OCI-LY1 (cell line): ENCODE measurements around the gene MYCL.
"Not testable (repeated sequence)": the region's sequence is repeated elsewhere in the genome, so short reads cannot be mapped to it uniquely, and the experiment has no call there.

ENCODE experiments used
- H2AFZ ChIP-seq: fragments of 200-600 bp; sonication (generic), shearing (Covaris generic); 2 replicates; pipeline ENCODE4 v1.6.0; 2014; ENCODE audit warnings: antibody characterized with exemption, mild to moderate bottlenecking, low read length
- H3F3A ChIP-seq: fragments of 200-600 bp; sonication (generic), shearing (Covaris generic); 2 replicates; pipeline ENCODE4 v1.6.0; 2014; ENCODE audit warnings: mild to moderate bottlenecking, antibody characterized with exemption, low read length, moderate library complexity; ENCODE audit not compliant: insufficient read depth
- H3K27ac ChIP-seq: fragments of 200-600 bp; sonication (generic); 2 replicates; pipeline ENCODE4 v1.5.1; 2014; ENCODE audit warnings: low read length, mixed run types, mild to moderate bottlenecking, low read depth; ENCODE audit not compliant: poor library complexity, severe bottlenecking
- H3K27me3 ChIP-seq: fragments of 200-600 bp; sonication (generic); 2 replicates; pipeline ENCODE4 v1.6.0; 2014; ENCODE audit warnings: antibody characterized with exemption, mild to moderate bottlenecking, low read length, moderate library complexity; ENCODE audit not compliant: insufficient read depth
- H3K36me3 ChIP-seq: fragments of 200-600 bp; sonication (generic); 2 replicates; pipeline ENCODE4 v1.6.1; 2014; ENCODE audit warnings: mild to moderate bottlenecking, antibody characterized with exemption, low read length, moderate library complexity, mixed read lengths; ENCODE audit not compliant: insufficient read depth
- H3K4me1 ChIP-seq: fragments of 200-600 bp; sonication (generic); 2 replicates; pipeline ENCODE4 v1.5.1; 2014; ENCODE audit warnings: mild to moderate bottlenecking, low read length, moderate library complexity; ENCODE audit not compliant: insufficient read depth, severe bottlenecking
- H3K4me2 ChIP-seq: fragments of 200-600 bp; sonication (generic), shearing (Covaris generic); 2 replicates; pipeline ENCODE4 v1.6.1; 2014; ENCODE audit warnings: low read length
- H3K4me3 ChIP-seq: fragments of 200-600 bp; sonication (generic); 2 replicates; pipeline ENCODE4 v1.5.1; 2014; ENCODE audit warnings: low read length, low read depth, mild to moderate bottlenecking, mixed read lengths; ENCODE audit not compliant: poor library complexity, severe bottlenecking
- H3K79me2 ChIP-seq: fragments of 200-600 bp; shearing (Covaris generic); 2 replicates; pipeline ENCODE4 v1.6.1; 2016; ENCODE audit warnings: mixed run types, low read length, mixed read lengths; ENCODE audit not compliant: insufficient read depth
- H3K9ac ChIP-seq: fragments of 200-600 bp; sonication (generic), shearing (Covaris generic); 2 replicates; pipeline ENCODE4 v1.6.1; 2014; ENCODE audit warnings: mild to moderate bottlenecking, low read length, mixed read lengths
- H3K9me2 ChIP-seq: fragments of 200-600 bp; sonication (generic), shearing (Covaris generic); 2 replicates; pipeline ENCODE4 v1.6.1; 2014; ENCODE audit warnings: low read depth, mild to moderate bottlenecking, low read length, mixed read lengths
- H3K9me3 ChIP-seq: fragments of 200-600 bp; shearing (Covaris generic); 2 replicates; pipeline ENCODE4 v1.6.1; 2014; ENCODE audit warnings: low read length, mixed read lengths
- H4K20me1 ChIP-seq: fragments of 200-600 bp; sonication (generic), shearing (Covaris generic); 2 replicates; pipeline ENCODE4 v1.6.0; 2016; ENCODE audit warnings: mild to moderate bottlenecking, low read length; ENCODE audit not compliant: insufficient read depth
- CTCF ChIP-seq: fragments of 200-600 bp; sonication (generic), shearing (Covaris generic); IDR thresholded peaks from 2 replicates; pipeline ENCODE4 v1.5.1; 2017; ENCODE audit warnings: mild to moderate bottlenecking, antibody characterized with exemption, low read length, moderate library complexity, mixed read lengths
- EZH2 ChIP-seq: fragments of 200-600 bp; sonication (generic), shearing (Covaris generic); IDR thresholded peaks from 2 replicates; pipeline ENCODE4 v1.8.0; 2017; ENCODE audit warnings: borderline replicate concordance, mixed run types, mild to moderate bottlenecking, antibody characterized with exemption, low read length, moderate library complexity, mixed read lengths

The MYCL gene

GRCh38 chr1:39919545-39919944 lies 17.8 kb upstream of the MYCL start:
- no peak overlapping the region for H3K4me2 ChIP-seq
- no peak overlapping the region for H3K4me3 ChIP-seq
- H3K36me3 ChIP-seq = no peaks in the 10 kb centered on the region
- H3K27me3 ChIP-seq = no peaks in the 10 kb centered on the region; the same call in 1 of the 2 replicates
- H4K20me1 ChIP-seq = no peaks in the 10 kb centered on the region
- no peaks in the 10 kb centered on the region for H3F3A ChIP-seq
- H3K9ac ChIP-seq = no peak overlapping the region
- no peaks in the 10 kb centered on the region for H3K79me2 ChIP-seq
- no peak overlapping the region for H2AFZ ChIP-seq
- H3K27ac ChIP-seq = no peak overlapping the region
- peak; percentile 76 for TF ChIP-seq CTCF
- no peak for TF ChIP-seq EZH2
- H3K4me1 ChIP-seq = no peaks in the 10 kb centered on the region
- H3K9me2 ChIP-seq = no peaks in the 10 kb centered on the region
- H3K9me3 ChIP-seq = no peaks in the 10 kb centered on the region

- H3K9me2 ChIP-seq = no peaks in the 10 kb centered on the region
- no peak overlapping the region for H3K4me2 ChIP-seq
- no peaks in the 10 kb centered on the region for H3K36me3 ChIP-seq
- H2AFZ ChIP-seq = no peak overlapping the region
- TF ChIP-seq CTCF (no peak), EZH2 (no peak)
- no peak overlapping the region for H3K9ac ChIP-seq
- H3K4me3 ChIP-seq = no peak overlapping the region
- H3K4me1 ChIP-seq = no peaks in the 10 kb centered on the region
- no peaks in the 10 kb centered on the region for H3K9me3 ChIP-seq
- H4K20me1 ChIP-seq = no peaks in the 10 kb centered on the region
- no peak overlapping the region for H3K27ac ChIP-seq
- H3K79me2 ChIP-seq = no peaks in the 10 kb centered on the region
- H3F3A ChIP-seq = no peaks in the 10 kb centered on the region
- H3K27me3 ChIP-seq = no peaks in the 10 kb centered on the region; the same call in 1 of the 2 replicates
These were observed 16.1 kb upstream of the MYCL start for GRCh38 chr1:39917825-39918224.

- H3K9me2 ChIP-seq = no peaks in the 10 kb centered on the region
- H4K20me1 ChIP-seq = no peaks in the 10 kb centered on the region
- no peak overlapping the region for H3K27ac ChIP-seq
- no peak overlapping the region for H3K4me3 ChIP-seq
- H3K4me2 ChIP-seq = no peak overlapping the region
- TF ChIP-seq CTCF (no peak), EZH2 (no peak)
- H3K79me2 ChIP-seq = no peaks in the 10 kb centered on the region
- no peaks in the 10 kb centered on the region; the same call in 1 of the 2 replicates for H3K27me3 ChIP-seq
- no peaks in the 10 kb centered on the region for H3K9me3 ChIP-seq
- H2AFZ ChIP-seq = no peak overlapping the region
- no peaks in the 10 kb centered on the region for H3K36me3 ChIP-seq
- no peak overlapping the region for H3K9ac ChIP-seq
- H3K4me1 ChIP-seq = no peaks in the 10 kb centered on the region
- H3F3A ChIP-seq = no peaks in the 10 kb centered on the region
These were observed 13.9 kb upstream of the MYCL start for GRCh38 chr1:39915499-39916129.

GRCh38 chr1:39913136-39913535 lies 11.4 kb upstream of the MYCL start:
- not testable (repeated sequence) for H3K4me3 ChIP-seq, H3K36me3 ChIP-seq, H4K20me1 ChIP-seq, H3K9me3 ChIP-seq, H3K27me3 ChIP-seq, H3K79me2 ChIP-seq, H3K9me2 ChIP-seq, H3K9ac ChIP-seq, H2AFZ ChIP-seq, H3K4me1 ChIP-seq, H3K27ac ChIP-seq, H3F3A ChIP-seq, H3K4me2 ChIP-seq
